ENCODE results near the gene IFT43. TPM values are rescaled to one million over a fixed set of nuclear protein-coding genes. Genes with fewer than 3 reads are reported as not detected.

The IFT43 gene
- polyA plus RNA-seq, 1 experiment: 41.4 TPM

GRCh38 chr14:75946785-75947184 lies 38.8 kb upstream of the IFT43 start:
- H3K4me3 ChIP-seq (ENCODE audit: low read depth, low read length): no peak overlapping the region
- POLR2A ChIA-PET: no interaction called here
- no peaks in the 10 kb centered on the region for H3K27me3 ChIP-seq (ENCODE audit: control insufficient read depth, insufficient read depth, low read length)
- DNase-seq (ENCODE audit: low read depth, low spot score): no peak
- CTCF ChIA-PET: interaction anchor here (0.6 to 1.0 kb wide), 2 partner anchors 37 to 41 kb away, joined by 3 to 6 read pairs; no protein-coding TSS in a partner anchor
- H3K27ac ChIP-seq (ENCODE audit: low read depth, low read length): no peak overlapping the region
- TF ChIP-seq, protein P1, sequence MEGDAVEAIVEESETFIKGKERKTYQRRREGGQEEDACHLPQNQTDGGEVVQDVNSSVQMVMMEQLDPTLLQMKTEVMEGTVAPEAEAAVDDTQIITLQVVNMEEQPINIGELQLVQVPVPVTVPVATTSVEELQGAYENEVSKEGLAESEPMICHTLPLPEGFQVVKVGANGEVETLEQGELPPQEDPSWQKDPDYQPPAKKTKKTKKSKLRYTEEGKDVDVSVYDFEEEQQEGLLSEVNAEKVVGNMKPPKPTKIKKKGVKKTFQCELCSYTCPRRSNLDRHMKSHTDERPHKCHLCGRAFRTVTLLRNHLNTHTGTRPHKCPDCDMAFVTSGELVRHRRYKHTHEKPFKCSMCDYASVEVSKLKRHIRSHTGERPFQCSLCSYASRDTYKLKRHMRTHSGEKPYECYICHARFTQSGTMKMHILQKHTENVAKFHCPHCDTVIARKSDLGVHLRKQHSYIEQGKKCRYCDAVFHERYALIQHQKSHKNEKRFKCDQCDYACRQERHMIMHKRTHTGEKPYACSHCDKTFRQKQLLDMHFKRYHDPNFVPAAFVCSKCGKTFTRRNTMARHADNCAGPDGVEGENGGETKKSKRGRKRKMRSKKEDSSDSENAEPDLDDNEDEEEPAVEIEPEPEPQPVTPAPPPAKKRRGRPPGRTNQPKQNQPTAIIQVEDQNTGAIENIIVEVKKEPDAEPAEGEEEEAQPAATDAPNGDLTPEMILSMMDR (IDR thresholded peaks at IDR 0.05; ENCODE audit: low read depth, low read length): no peak
- H3K9me3 ChIP-seq (ENCODE audit: control insufficient read depth, insufficient read depth, low read length): no peaks in the 10 kb centered on the region

- TF ChIP-seq, protein P1 (IDR thresholded peaks at IDR 0.05; ENCODE audit: low read depth, low read length): no peak
- no peak for DNase-seq (ENCODE audit: low read depth, low spot score)
- Histone ChIP-seq H3K4me3 (ENCODE audit: low read depth, low read length) (no peak overlapping the region), H3K27ac (ENCODE audit: low read depth, low read length) (no peak overlapping the region), H3K27me3 (ENCODE audit: control insufficient read depth, insufficient read depth, low read length) (no peaks in the 10 kb centered on the region), H3K9me3 (ENCODE audit: control insufficient read depth, insufficient read depth, low read length) (no peaks in the 10 kb centered on the region)
- ChIA-PET CTCF (interaction anchor here (1.1 kb wide), 1 partner anchor 46 kb away, joined by 4 read pairs; no protein-coding TSS in a partner anchor), POLR2A (no interaction called here)
Measured at GRCh38 chr14:75952489-75952888, 33.1 kb upstream of the IFT43 start.

- Histone ChIP-seq H3K27ac (ENCODE audit: low read depth, low read length) (no peak overlapping the region), H3K27me3 (ENCODE audit: control insufficient read depth, insufficient read depth, low read length) (no peaks in the 10 kb centered on the region), H3K9me3 (ENCODE audit: control insufficient read depth, insufficient read depth, low read length) (no peaks in the 10 kb centered on the region), H3K4me3 (ENCODE audit: low read depth, low read length) (no peak overlapping the region)
- CTCF ChIA-PET: no interaction called here
- TF ChIP-seq, protein P1 (IDR thresholded peaks at IDR 0.05; ENCODE audit: low read depth, low read length): no peak
- no peak for DNase-seq (ENCODE audit: low read depth, low spot score)
- POLR2A ChIA-PET: no interaction called here
Measured at GRCh38 chr14:75959031-75959430, 26.5 kb upstream of the IFT43 start.

DNA sequence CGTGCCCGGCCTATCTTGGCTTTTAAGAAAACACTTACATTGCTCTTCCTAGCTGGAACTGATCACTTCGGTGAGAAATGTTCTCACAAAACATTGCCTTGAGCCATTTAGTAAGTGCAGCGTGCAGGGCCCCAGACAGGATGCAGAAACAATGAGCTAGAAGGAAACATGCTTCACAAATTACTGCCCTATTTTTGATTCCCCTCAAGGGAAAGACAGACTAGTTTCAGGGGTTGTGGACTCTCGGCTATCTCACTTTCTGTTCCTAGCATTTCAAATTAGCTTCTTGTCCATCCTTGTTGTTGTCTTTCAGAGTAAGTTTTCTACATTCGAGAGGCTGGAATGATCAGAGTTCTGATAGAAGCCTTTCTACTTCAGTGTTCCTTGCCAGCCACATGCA lies 25.3 kb upstream of the IFT43 start:
- Histone ChIP-seq H3K27ac (ENCODE audit: low read depth, low read length) (no peak overlapping the region), H3K9me3 (ENCODE audit: control insufficient read depth, insufficient read depth, low read length) (no peaks in the 10 kb centered on the region), H3K27me3 (ENCODE audit: control insufficient read depth, insufficient read depth, low read length) (no peaks in the 10 kb centered on the region), H3K4me3 (ENCODE audit: low read depth, low read length) (no peak overlapping the region)
- ChIA-PET CTCF (interaction anchor here (0.7 to 1.2 kb wide), 5 partner anchors 55 to 249 kb away, joined by 3 to 9 read pairs (median 5); no protein-coding TSS in a partner anchor), POLR2A (no interaction called here)
- TF ChIP-seq, protein P1 (IDR thresholded peaks at IDR 0.05; ENCODE audit: low read depth, low read length): no peak
- DNase-seq (ENCODE audit: low read depth, low spot score): no peak

GRCh38 chr14:75961662-75962061 lies 23.9 kb upstream of the IFT43 start:
- TF ChIP-seq, protein P1 (IDR thresholded peaks at IDR 0.05; ENCODE audit: low read depth, low read length): no peak
- no peaks in the 10 kb centered on the region for H3K27me3 ChIP-seq (ENCODE audit: control insufficient read depth, insufficient read depth, low read length)
- no peak overlapping the region for H3K27ac ChIP-seq (ENCODE audit: low read depth, low read length)
- no peak overlapping the region for H3K4me3 ChIP-seq (ENCODE audit: low read depth, low read length)
- H3K9me3 ChIP-seq (ENCODE audit: control insufficient read depth, insufficient read depth, low read length): no peaks in the 10 kb centered on the region
- no peak for DNase-seq (ENCODE audit: low read depth, low spot score)
- ChIA-PET CTCF (interaction anchor here (0.7 kb wide), 1 partner anchor 55 kb away, joined by 4 read pairs; no protein-coding TSS in a partner anchor), POLR2A (no interaction called here)

All from AG04450 (cell line).